ENCODE measurements around the gene GNPTG. TPM values are rescaled to one million over a fixed set of nuclear protein-coding genes. Genes with fewer than 3 reads are reported as not detected.

Gene GNPTG
- total RNA-seq, 1 experiment from 2014 or later: 20.9 TPM

- no TSS peak for BruUV-seq (replicated peaks)
- H3K9me3 ChIP-seq (ENCODE audit: low read depth, low read length, poor library complexity, severe bottlenecking): no peaks in the 10 kb centered on the region
- no peaks in the 10 kb centered on the region for H3K36me3 ChIP-seq (ENCODE audit: insufficient read depth, low read length, poor library complexity, severe bottlenecking)
- H3K4me3 ChIP-seq (ENCODE audit: low read depth, low read length, poor library complexity, severe bottlenecking): no peak overlapping the region
- H3K27ac ChIP-seq (ENCODE audit: low read depth, low read length, poor library complexity, severe bottlenecking): no peak overlapping the region
- intact Hi-C loops (cut with micrococcal nuclease; ENCODE audit: unreplicated experiment): no loop called here
- DNase-seq (ENCODE audit: low spot score): no peak
- ChIA-PET POLR2A (ENCODE audit: low non-redundant PET) (no interaction called here), CTCF (interaction anchor here (0.6 kb wide), 1 partner anchor 32 kb away, joined by 3 read pairs; no protein-coding TSS in a partner anchor)
- no peaks in the 10 kb centered on the region for H3K27me3 ChIP-seq (replicated peaks; ENCODE audit: insufficient read depth, low read depth, low read length, poor library complexity)
- no peaks in the 10 kb centered on the region for H3K4me1 ChIP-seq (ENCODE audit: insufficient read depth, low read length, poor library complexity, severe bottlenecking)
- TF ChIP-seq CTCF (conservative IDR thresholded peaks at IDR 0.05; ENCODE audit: low read depth, low read length) (no peak), EZH2 (IDR thresholded peaks at IDR 0.05; ENCODE audit: borderline replicate concordance, low read depth, low read length, poor library complexity, severe bottlenecking) (no peak)
Observed at GRCh38 chr16:1395444-1396031, 43.8 kb downstream of the GNPTG start.

DNA sequence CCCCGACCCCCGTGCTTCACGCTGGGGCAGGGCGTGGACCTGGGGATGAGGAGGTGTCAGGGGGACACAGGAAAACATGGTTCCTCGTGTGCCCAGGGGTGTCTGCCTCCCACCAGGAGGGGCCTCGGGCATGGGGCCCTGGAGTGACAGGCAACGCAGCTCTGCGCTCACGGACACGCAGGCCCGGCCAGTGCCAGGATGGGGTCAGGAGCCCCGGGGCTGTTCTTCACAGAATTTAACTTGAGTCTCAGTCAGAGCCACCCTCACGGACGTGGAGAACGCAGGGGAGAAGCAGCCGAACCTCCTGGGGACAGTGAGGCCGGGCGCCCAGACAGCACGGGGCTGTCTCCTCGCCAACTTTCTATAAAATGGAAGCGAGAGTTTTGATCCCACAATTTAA, 46.0 kb downstream of the GNPTG start:
- BruUV-seq (replicated peaks): no TSS peak
- H3K36me3 ChIP-seq (ENCODE audit: insufficient read depth, low read length, poor library complexity, severe bottlenecking): no peaks in the 10 kb centered on the region
- intact Hi-C loops (cut with micrococcal nuclease; ENCODE audit: unreplicated experiment): no loop called here
- ChIA-PET CTCF (no interaction called here), POLR2A (ENCODE audit: low non-redundant PET) (no interaction called here)
- H3K4me1 ChIP-seq (ENCODE audit: insufficient read depth, low read length, poor library complexity, severe bottlenecking): no peaks in the 10 kb centered on the region
- no peaks in the 10 kb centered on the region for H3K27me3 ChIP-seq (replicated peaks; ENCODE audit: insufficient read depth, low read depth, low read length, poor library complexity)
- H3K27ac ChIP-seq (ENCODE audit: low read depth, low read length, poor library complexity, severe bottlenecking): no peak overlapping the region
- TF ChIP-seq EZH2 (IDR thresholded peaks at IDR 0.05; ENCODE audit: borderline replicate concordance, low read depth, low read length, poor library complexity, severe bottlenecking) (no peak), CTCF (conservative IDR thresholded peaks at IDR 0.05; ENCODE audit: low read depth, low read length) (no peak)
- no peak for DNase-seq (ENCODE audit: low spot score)
- no peak overlapping the region for H3K4me3 ChIP-seq (ENCODE audit: low read depth, low read length, poor library complexity, severe bottlenecking)
- no peaks in the 10 kb centered on the region for H3K9me3 ChIP-seq (ENCODE audit: low read depth, low read length, poor library complexity, severe bottlenecking)

GRCh38 chr16:1398351-1398750, 46.6 kb downstream of the GNPTG start:
- POLR2A ChIA-PET (ENCODE audit: low non-redundant PET): no interaction called here
- Histone ChIP-seq H3K4me3 (ENCODE audit: low read depth, low read length, poor library complexity, severe bottlenecking) (no peak overlapping the region), H3K27me3 (replicated peaks; ENCODE audit: insufficient read depth, low read depth, low read length, poor library complexity) (no peaks in the 10 kb centered on the region), H3K27ac (ENCODE audit: low read depth, low read length, poor library complexity, severe bottlenecking) (no peak overlapping the region), H3K36me3 (ENCODE audit: insufficient read depth, low read length, poor library complexity, severe bottlenecking) (no peaks in the 10 kb centered on the region), H3K9me3 (ENCODE audit: low read depth, low read length, poor library complexity, severe bottlenecking) (no peaks in the 10 kb centered on the region), H3K4me1 (ENCODE audit: insufficient read depth, low read length, poor library complexity, severe bottlenecking) (no peaks in the 10 kb centered on the region)
- intact Hi-C loops (cut with micrococcal nuclease; ENCODE audit: unreplicated experiment): no loop called here
- no TSS peak for BruUV-seq (replicated peaks)
- CTCF ChIA-PET: no interaction called here
- no peak for TF ChIP-seq CTCF (conservative IDR thresholded peaks at IDR 0.05; ENCODE audit: low read depth, low read length)
- no peak for TF ChIP-seq EZH2 (IDR thresholded peaks at IDR 0.05; ENCODE audit: borderline replicate concordance, low read depth, low read length, poor library complexity, severe bottlenecking)
- DNase-seq (ENCODE audit: low spot score): no peak
